Left cardiac atrium (tissue), 4 donors: ENCODE results near the gene TNRC18. TPM values are rescaled to one million over a fixed set of nuclear protein-coding genes. Genes with fewer than 3 reads are reported as not detected.
A peak's percentile ranks its signal among the peaks of the same experiment; 100 is the strongest.

Experiments
- ATAC-seq, 2 donors: fragments of 200-7000 bp; cut with Tn5 transposase; one replicate each; pipeline ENCODE4 v1.9.1; 2020; ENCODE audit warnings: mild to moderate bottlenecking in 2 of 2, moderate library complexity in 2 of 2
- DNase-seq: peaks from one replicate; pipeline ENCODE4 v3.0.0-alpha.2; 2020
- intact Hi-C, 2 donors: fragments of 100-400 bp; cut with DNase I; formaldehyde crosslinking; loops; one replicate each; pipeline versions ENCODE4 v1.14.1 to v1.15.1; 2022 to 2023
- total RNA-seq, 2 donors: library from RNA; stranded (reverse); fragmentation: NEBNext Ultra II Directional; extraction: Animal tissue kit (Norgen Biotek cat#: 25700); gene quantifications; one replicate each; pipeline ENCODE4 v1.2.1, GENCODE V29; 2021
- donor health status: DM: no; HTN: yes; CAD: no.
- donor health status: DM: no; HTN: yes; CAD: no; lungs with severe emphysema.
- donor health status: DM: yes; HTN: yes; CAD: no.
- donor health status: Dilated cardiomyopathy.

The TNRC18 gene
- total RNA-seq, 2 donors from 2014 or later: 39.4 to 44.7 TPM

- DNase-seq: no peak
- ATAC-seq: no peak
- intact Hi-C loops: no loop called here
Measured at GRCh38 chr7:5417106-5418071, 6.2 kb downstream of the TNRC18 start.

- no peak for DNase-seq
- ATAC-seq: no peak
- intact Hi-C loops: no loop called here
Measured at GRCh38 chr7:5414916-5415315, 8.7 kb downstream of the TNRC18 start.

- DNase-seq: no peak
- intact Hi-C loops: no loop called here
- no peak for ATAC-seq
Measured at GRCh38 chr7:5413449-5413786, 10.2 kb downstream of the TNRC18 start.

- intact Hi-C loops: no loop called here
- no peak for DNase-seq
- ATAC-seq: no peak
Measured at GRCh38 chr7:5408777-5409176, 14.9 kb downstream of the TNRC18 start.

- intact Hi-C loops: no loop called here
- ATAC-seq: no peak
- DNase-seq: no peak
Measured at GRCh38 chr7:5406957-5407945, 16.4 kb downstream of the TNRC18 start.

GRCh38 chr7:5404421-5404826 is 19.2 kb downstream of the TNRC18 start:
- DNase-seq: no peak

GRCh38 chr7:5403442-5403841 is 20.2 kb downstream of the TNRC18 start:
- intact Hi-C loops: no loop called here
- ATAC-seq (no peak), DNase-seq (no peak)

More at GRCh38 chr7:5404421-5404826, 19.2 kb downstream of the TNRC18 start:
- intact Hi-C loops: no loop called here
- no peak for ATAC-seq

GRCh38 chr7:5397736-5398135 is 25.9 kb downstream of the TNRC18 start:
- no peak for ATAC-seq
- intact Hi-C loops: no loop called here
- DNase-seq: no peak

- DNase-seq (peak; percentile 91), ATAC-seq (peak; percentile 92 to 95)
- intact Hi-C loops: no loop called here
Measured at GRCh38 chr7:5396999-5397663, 26.5 kb downstream of the TNRC18 start.

- DNase-seq: no peak
- intact Hi-C loops: no loop called here
Measured at GRCh38 chr7:5396542-5396941, 27.1 kb downstream of the TNRC18 start.

GRCh38 chr7:5395246-5395645 is 28.4 kb downstream of the TNRC18 start:
- no peak for ATAC-seq
- intact Hi-C loops: no loop called here
- no peak for DNase-seq

More at GRCh38 chr7:5396542-5396941, 27.1 kb downstream of the TNRC18 start:
- ATAC-seq: peak; percentile 34 to 48

GRCh38 chr7:5394264-5395105 is 29.1 kb downstream of the TNRC18 start:
- no peak for ATAC-seq
- DNase-seq: no peak
- intact Hi-C loops: no loop called here

GRCh38 chr7:5393748-5394147 is 29.9 kb downstream of the TNRC18 start:
- ATAC-seq (no peak), DNase-seq (no peak)
- intact Hi-C loops: no loop called here

- intact Hi-C loops: no loop called here
- ATAC-seq (no peak), DNase-seq (no peak)
Measured at GRCh38 chr7:5393328-5393727, 30.3 kb downstream of the TNRC18 start.

- intact Hi-C loops: no loop called here
- no peak for ATAC-seq
- no peak for DNase-seq
Measured at GRCh38 chr7:5390918-5391317, 32.7 kb downstream of the TNRC18 start.

- ATAC-seq (no peak), DNase-seq (no peak)
- intact Hi-C loops: no loop called here
Measured at GRCh38 chr7:5388905-5389433, 34.7 kb downstream of the TNRC18 start.

- ATAC-seq: no peak
- DNase-seq: no peak
- intact Hi-C loops: no loop called here
Measured at GRCh38 chr7:5388273-5388901, 35.2 kb downstream of the TNRC18 start.
